Heart left ventricle (tissue), 13 donors: Measurements from ENCODE around the gene RET.
"Not testable (repeated sequence)": the region's sequence is repeated elsewhere in the genome, so short reads cannot be mapped to it uniquely, and the experiment has no call there.

Experiments used
- CTCF ChIP-seq, 12 donors: fragments of 200-600 bp; sonication (generic) in 4 of 12; IDR thresholded peaks; one replicate each; pipeline versions ENCODE4 v1.5.0 to v1.8.0; 2018 to 2022; ENCODE audit warnings: antibody characterized with exemption in 12 of 12, mild to moderate bottlenecking in 5 of 12
- POLR2A ChIP-seq, 2 donors: fragments of 450-650 bp; IDR thresholded peaks; one replicate each; pipeline ENCODE4 v1.6.1; 2017; ENCODE audit warnings: antibody characterized with exemption in 2 of 2, mild to moderate bottlenecking in 2 of 2, moderate library complexity in 2 of 2
- donor health status: ischemic (EF 13 %, LVEDD 7.1; RV severe dilation, severe dysfunction).
- donor health status: DM: no; HTN: yes; CAD: no.
- donor health status: DM: no; HTN: no; CAD: no.
- donor health status: ischemic (EF 25% LVEDD 6.9; RV normal size, moderate dysfunction).
- donor health status: ischemic (EF 25% LVEDD 5.7; RV mildly dilated, moderate dysfunction).
- donor health status: ischemic (EF 35%, LVEDD 5.7; RV mildly dilated, moderate dysfunction).
- donor health status: nonischemic (EF 11% LVEDD 7.7; RV severe dilation, severe dysfunction).
- donor health status: DM: yes; HTN: yes; CAD: no.
- donor health status: PGD.
- donor health status: ischemic (EF 29% LVEDD 5.4; RV normal size, mild dysfunction).
- donor health status: nonischemic (EF 23%, LVEDD 6.1; RV moderate dilation, normal function).

- TF ChIP-seq POLR2A, CTCF (IDR thresholded peaks at IDR 0.05): not testable (repeated sequence)
Observed at GRCh38 chr10:43145936-43146335, 69.1 kb downstream of the RET start.
